GM18861 (cell line): ENCODE measurements around the gene CDT1.

Experiments
- ATAC-seq: cut with Tn5 transposase; IDR thresholded peaks from one replicate; pipeline ENCODE4 v1.9.1; 2021; ENCODE audit not compliant: unreplicated experiment

CDT1 gene

GRCh38 chr16:88804173-88804551 lies 573 bp downstream of the CDT1 start:
- no peak for ATAC-seq

- ATAC-seq, result no peak
These were observed 1.2 kb downstream of the CDT1 start for GRCh38 chr16:88804552-88805339.

GRCh38 chr16:88805340-88805715 lies 1.7 kb downstream of the CDT1 start:
- ATAC-seq, result no peak

GRCh38 chr16:88805887-88806393 lies 2.4 kb downstream of the CDT1 start:
- ATAC-seq, result no peak

- no peak for ATAC-seq
These were observed 3.0 kb downstream of the CDT1 start for GRCh38 chr16:88806491-88807111.

GRCh38 chr16:88807142-88807625 lies 3.6 kb downstream of the CDT1 start:
- ATAC-seq, result no peak

- no peak for ATAC-seq
These were observed 4.3 kb downstream of the CDT1 start for GRCh38 chr16:88807626-88808453.

- no peak for ATAC-seq
These were observed 5.6 kb downstream of the CDT1 start for GRCh38 chr16:88809068-88809675.

- no peak for ATAC-seq
These were observed 6.1 kb downstream of the CDT1 start for GRCh38 chr16:88809676-88810165.

- no peak for ATAC-seq
These were observed 6.8 kb downstream of the CDT1 start for GRCh38 chr16:88810166-88810911.

- ATAC-seq, result peak; percentile 50
These were observed 7.6 kb downstream of the CDT1 start for GRCh38 chr16:88810912-88811768.

- peak; percentile 51 for ATAC-seq
These were observed 8.4 kb downstream of the CDT1 start, which contains the start of gene APRT for GRCh38 chr16:88811769-88812512. Gene APRT, minus strand, starts transcription at chr16:88811928. Its CDS starts 29 bp downstream, at chr16:88811899.

- ATAC-seq, result no peak
These were observed 9.1 kb downstream of the CDT1 start for GRCh38 chr16:88812513-88813268.

GRCh38 chr16:88813269-88814143 lies 9.9 kb downstream of the CDT1 start:
- ATAC-seq, result no peak

- no peak for ATAC-seq
These were observed 10.5 kb downstream of the CDT1 start for GRCh38 chr16:88814144-88814502.

GRCh38 chr16:88815227-88815626 lies 11.6 kb downstream of the CDT1 start:
- ATAC-seq, result no peak
